NCI-H1436 treated with DMSO at 0.1 percent for 48 hours (cell line): ENCODE measurements around the gene ANKRD52.
"Not testable (repeated sequence)": the region's sequence is repeated elsewhere in the genome, so short reads cannot be mapped to it uniquely, and the experiment has no call there.

Source experiments
- DNase-seq: peaks from one replicate; lab custom pipeline; 2025; lab: John Stamatoyannopoulos, UW

ANKRD52 gene

GRCh38 chr12:56208006-56208405 is 50.2 kb downstream of the ANKRD52 start:
- no peak for DNase-seq

- no peak for DNase-seq
Measured at GRCh38 chr12:56206452-56207166, 51.6 kb downstream of the ANKRD52 start.

GRCh38 chr12:56205445-56205844 is 52.7 kb downstream of the ANKRD52 start:
- DNase-seq: no peak

- no peak for DNase-seq
Measured at GRCh38 chr12:56204275-56204674, 53.9 kb downstream of the ANKRD52 start.

- DNase-seq: no peak
Measured at GRCh38 chr12:56202838-56203237, 55.3 kb downstream of the ANKRD52 start.

- no peak for DNase-seq
Measured at GRCh38 chr12:56202366-56202765, 55.8 kb downstream of the ANKRD52 start.

- DNase-seq: no peak
Measured at GRCh38 chr12:56198836-56199235, 59.3 kb downstream of the ANKRD52 start.

GRCh38 chr12:56197921-56198635 is 60.1 kb downstream of the ANKRD52 start:
- no peak for DNase-seq

- DNase-seq: not testable (repeated sequence)
Measured at GRCh38 chr12:56196818-56197550, 61.2 kb downstream of the ANKRD52 start.

GRCh38 chr12:56193025-56193578 is 65.1 kb downstream of the ANKRD52 start:
- peak; percentile 56 for DNase-seq

GRCh38 chr12:56192582-56192981 is 65.6 kb downstream of the ANKRD52 start:
- DNase-seq: no peak

GRCh38 chr12:56190695-56191155 is 67.5 kb downstream of the ANKRD52 start:
- no peak for DNase-seq

- peak; percentile 41 for DNase-seq
Measured at GRCh38 chr12:56189918-56190694, 68.1 kb downstream of the ANKRD52 start.

GRCh38 chr12:56189099-56189917 is 68.9 kb downstream of the ANKRD52 start, which contains the start of gene SMARCC2:
Gene SMARCC2, minus strand, starts transcription at chr12:56189483. Its CDS starts 22 bp downstream, at chr12:56189461.
- DNase-seq: no peak

- no peak for DNase-seq
Measured at GRCh38 chr12:56188778-56189098, 69.4 kb downstream of the ANKRD52 start.

GRCh38 chr12:56188131-56188777 is 69.9 kb downstream of the ANKRD52 start:
- no peak for DNase-seq
